Neural cell (in vitro differentiated cells): ENCODE results near the gene KIAA1586.

ENCODE experiments used
- CTCF ChIP-seq: fragments of 450-650 bp; IDR thresholded peaks from 2 replicates; pipeline ENCODE4 v1.5.1; 2014; ENCODE audit warnings: antibody characterized with exemption, mild to moderate bottlenecking, moderate library complexity; ENCODE audit not compliant: poor library complexity, severe bottlenecking
- EP300 ChIP-seq: fragments of 450-650 bp; conservative IDR thresholded peaks from 2 replicates; pipeline ENCODE4 v1.6.1; 2014; ENCODE audit warnings: antibody characterized with exemption, mild to moderate bottlenecking, moderate library complexity; ENCODE audit not compliant: poor library complexity, severe bottlenecking
- EZH2 ChIP-seq: fragments of 200-600, 300-800 bp; shearing (Covaris generic), sonication (generic); IDR thresholded peaks from 2 replicates; pipeline ENCODE4 v1.6.1; 2014; ENCODE audit warnings: antibody characterized with exemption, low read length, borderline replicate concordance, mild to moderate bottlenecking; ENCODE audit not compliant: insufficient read depth, poor library complexity, severe bottlenecking
- MXI1 ChIP-seq: fragments of 450-650 bp; conservative IDR thresholded peaks from 2 replicates; pipeline ENCODE4 v1.6.1; 2014; ENCODE audit warnings: antibody characterized with exemption, mild to moderate bottlenecking; ENCODE audit not compliant: poor library complexity, severe bottlenecking
- POLR2AphosphoS5 ChIP-seq: IDR thresholded peaks from 2 replicates; pipeline ENCODE4 v1.6.1; 2012
- RAD21 ChIP-seq: fragments of 450-650 bp; conservative IDR thresholded peaks from 2 replicates; pipeline ENCODE4 v1.6.1; 2014; ENCODE audit warnings: antibody characterized with exemption, mild to moderate bottlenecking, moderate library complexity
- TF ChIP-seq, protein P1 (sequence below): IDR thresholded peaks from 2 replicates; pipeline ENCODE4 v1.6.1; 2012; ENCODE audit warnings: borderline replicate concordance

DNA sequence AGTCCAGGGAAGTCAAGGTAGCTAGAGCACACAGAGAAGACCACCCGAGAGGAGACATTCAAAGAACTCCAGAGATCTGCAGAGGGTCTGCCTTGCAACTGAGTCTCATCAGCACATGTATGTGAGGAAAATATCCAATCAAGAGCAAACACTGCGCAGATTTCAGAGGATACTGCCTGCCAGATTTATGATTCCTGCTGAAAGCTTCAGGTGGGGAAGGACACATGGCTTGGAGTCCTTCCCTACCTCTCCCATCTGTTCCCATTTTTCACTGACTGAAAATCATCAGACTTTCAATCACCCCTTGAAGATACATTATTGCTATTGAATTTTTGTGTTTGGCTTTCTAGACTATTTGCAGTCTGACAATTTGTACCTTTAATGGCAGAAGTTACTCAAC lies 7.6 kb upstream of the KIAA1586 start:
- TF ChIP-seq CTCF (no peak), EZH2 (no peak), RAD21 (no peak), POLR2AphosphoS5 (no peak), MXI1 (no peak), EP300 (no peak)
- TF ChIP-seq, protein P1, sequence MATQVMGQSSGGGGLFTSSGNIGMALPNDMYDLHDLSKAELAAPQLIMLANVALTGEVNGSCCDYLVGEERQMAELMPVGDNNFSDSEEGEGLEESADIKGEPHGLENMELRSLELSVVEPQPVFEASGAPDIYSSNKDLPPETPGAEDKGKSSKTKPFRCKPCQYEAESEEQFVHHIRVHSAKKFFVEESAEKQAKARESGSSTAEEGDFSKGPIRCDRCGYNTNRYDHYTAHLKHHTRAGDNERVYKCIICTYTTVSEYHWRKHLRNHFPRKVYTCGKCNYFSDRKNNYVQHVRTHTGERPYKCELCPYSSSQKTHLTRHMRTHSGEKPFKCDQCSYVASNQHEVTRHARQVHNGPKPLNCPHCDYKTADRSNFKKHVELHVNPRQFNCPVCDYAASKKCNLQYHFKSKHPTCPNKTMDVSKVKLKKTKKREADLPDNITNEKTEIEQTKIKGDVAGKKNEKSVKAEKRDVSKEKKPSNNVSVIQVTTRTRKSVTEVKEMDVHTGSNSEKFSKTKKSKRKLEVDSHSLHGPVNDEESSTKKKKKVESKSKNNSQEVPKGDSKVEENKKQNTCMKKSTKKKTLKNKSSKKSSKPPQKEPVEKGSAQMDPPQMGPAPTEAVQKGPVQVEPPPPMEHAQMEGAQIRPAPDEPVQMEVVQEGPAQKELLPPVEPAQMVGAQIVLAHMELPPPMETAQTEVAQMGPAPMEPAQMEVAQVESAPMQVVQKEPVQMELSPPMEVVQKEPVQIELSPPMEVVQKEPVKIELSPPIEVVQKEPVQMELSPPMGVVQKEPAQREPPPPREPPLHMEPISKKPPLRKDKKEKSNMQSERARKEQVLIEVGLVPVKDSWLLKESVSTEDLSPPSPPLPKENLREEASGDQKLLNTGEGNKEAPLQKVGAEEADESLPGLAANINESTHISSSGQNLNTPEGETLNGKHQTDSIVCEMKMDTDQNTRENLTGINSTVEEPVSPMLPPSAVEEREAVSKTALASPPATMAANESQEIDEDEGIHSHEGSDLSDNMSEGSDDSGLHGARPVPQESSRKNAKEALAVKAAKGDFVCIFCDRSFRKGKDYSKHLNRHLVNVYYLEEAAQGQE = no peak
